Fibroblast of the conjunctiva (primary cell): Measurements from ENCODE around the gene USP22.

Source experiments
- DNase-seq: peaks from one replicate; pipeline ENCODE4 v3.0.0-alpha.2; 2010; ENCODE audit warnings: low read depth

USP22 gene

GRCh38 chr17:20952183-20952582 is 90.6 kb downstream of the USP22 start:
- no peak for DNase-seq
